HG03175 (cell line): ENCODE results near the gene XBP1.
"Not testable (repeated sequence)": the region's sequence is repeated elsewhere in the genome, so short reads cannot be mapped to it uniquely, and the experiment has no call there.

ENCODE experiments used
- ATAC-seq: cut with Tn5 transposase; IDR thresholded peaks from one replicate; pipeline ENCODE4 v1.9.1; 2021; ENCODE audit warnings: mild to moderate bottlenecking, moderate library complexity; ENCODE audit not compliant: unreplicated experiment

Gene XBP1

GRCh38 chr22:28800308-28801041 lies at the start of gene XBP1:
Gene XBP1 (minus strand): TSS chr22:28800569.
- ATAC-seq, result peak; percentile 88

- no peak for ATAC-seq
Observed at GRCh38 chr22:28846994-28847393, 46.6 kb upstream of the XBP1 start.

GRCh38 chr22:28844277-28844676 lies 43.9 kb upstream of the XBP1 start:
- not testable (repeated sequence) for ATAC-seq

GRCh38 chr22:28843633-28844032 lies 43.3 kb upstream of the XBP1 start:
- no peak for ATAC-seq

- ATAC-seq, result no peak
Observed at GRCh38 chr22:28841111-28841510, 40.7 kb upstream of the XBP1 start.

- no peak for ATAC-seq
Observed at GRCh38 chr22:28838971-28839370, 38.6 kb upstream of the XBP1 start.

GRCh38 chr22:28837640-28838039 lies 37.3 kb upstream of the XBP1 start:
- ATAC-seq, result no peak

- no peak for ATAC-seq
Observed at GRCh38 chr22:28835630-28836189, 35.3 kb upstream of the XBP1 start.

GRCh38 chr22:28833276-28833923 lies 33.0 kb upstream of the XBP1 start:
- no peak for ATAC-seq

GRCh38 chr22:28832731-28833130 lies 32.4 kb upstream of the XBP1 start:
- no peak for ATAC-seq

- no peak for ATAC-seq
Observed at GRCh38 chr22:28831140-28832072, 31.0 kb upstream of the XBP1 start.

GRCh38 chr22:28830441-28830840 lies 30.1 kb upstream of the XBP1 start:
- ATAC-seq, result no peak

- peak; percentile 51 for ATAC-seq
Observed at GRCh38 chr22:28829358-28830181, 29.2 kb upstream of the XBP1 start.

GRCh38 chr22:28826921-28827320 lies 26.6 kb upstream of the XBP1 start:
- no peak for ATAC-seq

GRCh38 chr22:28826430-28826829 lies 26.1 kb upstream of the XBP1 start:
- not testable (repeated sequence) for ATAC-seq

- not testable (repeated sequence) for ATAC-seq
Observed at GRCh38 chr22:28824455-28824854, 24.1 kb upstream of the XBP1 start.

- no peak for ATAC-seq
Observed at GRCh38 chr22:28822930-28823551, 22.7 kb upstream of the XBP1 start.

GRCh38 chr22:28821452-28821851 lies 21.1 kb upstream of the XBP1 start:
- ATAC-seq, result no peak

- no peak for ATAC-seq
Observed at GRCh38 chr22:28820885-28821284, 20.5 kb upstream of the XBP1 start.
